ENCODE results near the gene WDR46. TPM values are rescaled to one million over a fixed set of nuclear protein-coding genes. Genes with fewer than 3 reads are reported as not detected.

The WDR46 gene
- total and polyA plus RNA-seq, 4 donors = 31.7 to 60.5 (median 52.8) TPM

DNA sequence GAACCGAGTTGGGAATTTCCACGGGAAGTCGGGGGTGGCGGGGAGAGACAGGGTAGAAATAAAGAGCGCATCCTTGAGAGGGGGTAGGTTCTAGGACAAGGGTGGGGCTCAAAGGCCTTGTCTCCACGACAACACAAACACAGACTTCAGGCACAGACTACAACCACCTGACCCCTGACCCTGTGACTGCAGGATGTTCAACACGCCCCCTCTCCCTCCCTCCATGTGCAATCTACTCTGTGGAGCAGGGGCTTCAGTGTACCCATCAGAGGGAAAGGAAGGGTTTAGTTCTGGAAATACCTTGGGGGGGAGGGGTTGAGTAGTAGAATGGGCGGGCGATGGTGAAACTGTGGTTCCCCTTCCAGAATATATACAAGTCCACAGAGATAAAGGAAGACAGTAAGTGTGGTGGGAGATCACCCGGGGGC lies 25.5 kb upstream of the WDR46 start:
- DNase-seq (ENCODE audit: low read depth in 4 of 6, low spot score in 6 of 6) = peak in 2 of 6 donors; percentile 31 to 73
- peaks cover 56% of the 10 kb centered on the region for H3K4me1 ChIP-seq (ENCODE audit: control insufficient read depth, insufficient read depth, low read length)
- 38% methylated on average over 1 of the region's 10 CpGs for WGBS (ENCODE audit: insufficient coverage)
- peak overlapping the region; percentile 92 for H3K4me3 ChIP-seq (ENCODE audit: low read depth, low read length)
- H3K27me3 ChIP-seq (ENCODE audit: control insufficient read depth, insufficient read depth, low read length) = no peaks in the 10 kb centered on the region
- peaks cover 33% of the 10 kb centered on the region for H3K36me3 ChIP-seq (ENCODE audit: control insufficient read depth, insufficient read depth, low read length)
- H3K9me3 ChIP-seq (ENCODE audit: control insufficient read depth, insufficient read depth, low read length) = no peaks in the 10 kb centered on the region
- H3K27ac ChIP-seq (ENCODE audit: low read depth, low read length) = peak overlapping the region; percentile 95

GRCh38 chr6:33313709-33314514 lies 24.9 kb upstream of the WDR46 start, which contains the start of gene TAPBP:
Gene TAPBP (minus strand): TSS chr6:33314078. CDS start chr6:33314041, 37 bp downstream.
- DNase-seq (ENCODE audit: low read depth in 4 of 6, low spot score in 6 of 6) = peak in 3 of 6 donors; percentile 50 to 76 (median 53)
- WGBS (ENCODE audit: insufficient coverage) = under 1% methylated on average over 34 of the region's 47 CpGs
- peaks cover 53% of the 10 kb centered on the region for H3K4me1 ChIP-seq (ENCODE audit: control insufficient read depth, insufficient read depth, low read length)

DNA sequence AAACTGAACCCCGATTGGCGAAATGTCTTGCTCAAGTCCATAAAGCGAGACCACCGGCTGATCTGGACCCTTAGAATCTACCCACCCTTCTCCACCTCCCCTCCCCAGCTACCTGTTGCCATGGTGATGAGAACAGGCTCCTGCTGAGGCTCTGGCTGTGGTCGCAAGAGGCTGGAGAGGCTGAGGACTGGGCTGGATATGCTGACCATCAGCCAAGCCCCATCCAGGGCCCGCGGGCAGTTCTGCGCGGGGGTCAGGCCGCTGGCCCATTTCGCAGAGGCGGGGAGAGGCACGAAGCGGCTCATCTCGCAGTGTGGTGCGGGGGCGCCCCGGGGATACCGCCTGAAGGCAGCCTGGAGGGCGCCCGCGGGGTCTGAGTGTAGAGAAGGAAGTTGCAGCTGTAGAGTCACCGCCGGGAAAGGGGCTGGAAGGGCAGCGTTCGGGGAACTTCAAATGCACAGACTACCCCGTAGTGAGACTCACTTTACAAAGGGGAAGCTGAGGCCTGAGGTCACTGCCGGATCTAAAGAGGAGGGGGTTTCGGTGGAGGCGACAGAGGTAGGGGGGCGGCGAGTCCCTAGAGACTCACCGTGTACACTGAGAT lies 24.2 kb upstream of the WDR46 start:
- no peaks in the 10 kb centered on the region for H3K9me3 ChIP-seq (ENCODE audit: control insufficient read depth, insufficient read depth, low read length)
- peak in 2 of 6 donors; percentile 78 for DNase-seq (ENCODE audit: low read depth in 4 of 6, low spot score in 6 of 6)
- peak overlapping the region; percentile 95 for H3K27ac ChIP-seq (ENCODE audit: low read depth, low read length)
- no peaks in the 10 kb centered on the region for H3K27me3 ChIP-seq (ENCODE audit: control insufficient read depth, insufficient read depth, low read length)
- peak overlapping the region; percentile 92 for H3K4me3 ChIP-seq (ENCODE audit: low read depth, low read length)
- peaks cover 46% of the 10 kb centered on the region for H3K4me1 ChIP-seq (ENCODE audit: control insufficient read depth, insufficient read depth, low read length)
- H3K36me3 ChIP-seq (ENCODE audit: control insufficient read depth, insufficient read depth, low read length) = peaks cover 24% of the 10 kb centered on the region
- under 1% methylated on average over 32 of the region's 33 CpGs for WGBS (ENCODE audit: insufficient coverage)

More at GRCh38 chr6:33313709-33314514, 24.9 kb upstream of the WDR46 start, which contains the start of gene TAPBP:
- H3K27ac ChIP-seq (ENCODE audit: low read depth, low read length) = peak within 1 kb of the TSS; percentile 95
- H3K4me3 ChIP-seq (ENCODE audit: low read depth, low read length) = peak within 1 kb of the TSS; percentile 92
- no peaks in the 10 kb centered on the region for H3K9me3 ChIP-seq (ENCODE audit: control insufficient read depth, insufficient read depth, low read length)
- H3K36me3 ChIP-seq (ENCODE audit: control insufficient read depth, insufficient read depth, low read length) = peaks cover 27% of the 10 kb centered on the region
- no peaks in the 10 kb centered on the region for H3K27me3 ChIP-seq (ENCODE audit: control insufficient read depth, insufficient read depth, low read length)

GRCh38 chr6:33312361-33313104 lies 23.5 kb upstream of the WDR46 start:
- peaks cover 44% of the 10 kb centered on the region for H3K4me1 ChIP-seq (ENCODE audit: control insufficient read depth, insufficient read depth, low read length)
- peak in 2 of 6 donors; percentile 72 to 87 for DNase-seq (ENCODE audit: low read depth in 4 of 6, low spot score in 6 of 6)
- peak overlapping the region; percentile 92 for H3K4me3 ChIP-seq (ENCODE audit: low read depth, low read length)
- H3K27ac ChIP-seq (ENCODE audit: low read depth, low read length) = peak overlapping the region; percentile 95
- 8% methylated on average over 22 of the region's 29 CpGs for WGBS (ENCODE audit: insufficient coverage)
- no peaks in the 10 kb centered on the region for H3K27me3 ChIP-seq (ENCODE audit: control insufficient read depth, insufficient read depth, low read length)
- H3K36me3 ChIP-seq (ENCODE audit: control insufficient read depth, insufficient read depth, low read length) = peaks cover 24% of the 10 kb centered on the region
- no peaks in the 10 kb centered on the region for H3K9me3 ChIP-seq (ENCODE audit: control insufficient read depth, insufficient read depth, low read length)

- Histone ChIP-seq H3K27me3 (ENCODE audit: control insufficient read depth, insufficient read depth, low read length) (no peaks in the 10 kb centered on the region), H3K9me3 (ENCODE audit: control insufficient read depth, insufficient read depth, low read length) (no peaks in the 10 kb centered on the region), H3K27ac (ENCODE audit: low read depth, low read length) (no peak overlapping the region), H3K4me1 (ENCODE audit: control insufficient read depth, insufficient read depth, low read length) (no peaks in the 10 kb centered on the region), H3K36me3 (ENCODE audit: control insufficient read depth, insufficient read depth, low read length) (peaks cover 32% of the 10 kb centered on the region), H3K4me3 (ENCODE audit: low read depth, low read length) (no peak overlapping the region)
- WGBS (ENCODE audit: insufficient coverage) = 84% methylated on average over 4 of the region's 4 CpGs
- DNase-seq (ENCODE audit: low read depth in 4 of 6, low spot score in 6 of 6) = no peak
These were observed 17.3 kb upstream of the WDR46 start for GRCh38 chr6:33306356-33306755.

DNA sequence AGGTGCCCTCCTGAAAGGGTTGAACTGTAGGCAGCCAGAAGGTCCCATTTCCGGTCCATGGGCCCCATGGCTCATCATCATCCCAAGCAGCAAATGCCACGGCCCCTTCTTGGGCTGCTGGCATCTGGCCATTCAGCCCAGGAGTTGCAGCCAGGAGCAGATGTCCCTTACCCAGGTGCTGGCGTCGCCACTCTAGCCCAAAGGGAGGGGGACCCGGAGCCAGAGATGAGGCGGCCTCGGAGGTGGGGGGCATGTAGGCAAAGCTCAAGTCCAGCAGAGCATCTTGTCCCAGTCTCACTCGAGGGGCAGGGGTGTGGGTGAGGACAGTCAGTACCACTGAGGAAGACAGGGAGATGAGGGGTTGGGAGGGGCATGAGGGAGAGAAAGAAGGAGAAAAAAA lies 16.0 kb upstream of the WDR46 start:
- WGBS (ENCODE audit: insufficient coverage) = 86% methylated on average over 8 of the region's 8 CpGs
- Histone ChIP-seq H3K4me3 (ENCODE audit: low read depth, low read length) (no peak overlapping the region), H3K36me3 (ENCODE audit: control insufficient read depth, insufficient read depth, low read length) (peaks cover 28% of the 10 kb centered on the region), H3K27ac (ENCODE audit: low read depth, low read length) (no peak overlapping the region), H3K4me1 (ENCODE audit: control insufficient read depth, insufficient read depth, low read length) (peaks cover 10% of the 10 kb centered on the region), H3K9me3 (ENCODE audit: control insufficient read depth, insufficient read depth, low read length) (no peaks in the 10 kb centered on the region), H3K27me3 (ENCODE audit: control insufficient read depth, insufficient read depth, low read length) (no peaks in the 10 kb centered on the region)
- no peak for DNase-seq (ENCODE audit: low read depth in 4 of 6, low spot score in 6 of 6)

DNA sequence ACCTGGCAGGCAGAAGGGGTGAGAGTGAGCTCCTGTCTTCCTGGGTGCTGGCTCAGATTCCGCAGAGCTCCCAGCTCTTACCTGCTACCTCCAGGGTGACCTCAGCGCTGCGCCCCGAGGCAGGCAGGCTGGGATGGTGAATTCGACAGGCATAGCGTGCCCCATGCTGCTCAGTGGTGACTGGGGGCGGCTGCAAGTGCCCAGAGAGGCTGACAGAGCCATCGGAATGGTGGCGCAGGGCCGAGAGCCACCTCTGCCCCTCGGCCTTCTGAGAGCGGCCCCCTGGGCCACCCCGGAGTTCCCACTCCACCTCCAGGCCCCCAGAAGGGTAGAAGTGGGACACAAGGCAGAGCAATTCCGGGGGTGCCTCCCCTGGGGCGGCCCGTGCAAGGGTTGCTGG lies 15.2 kb upstream of the WDR46 start:
- no peak for DNase-seq (ENCODE audit: low read depth in 4 of 6, low spot score in 6 of 6)
- Histone ChIP-seq H3K9me3 (ENCODE audit: control insufficient read depth, insufficient read depth, low read length) (no peaks in the 10 kb centered on the region), H3K27ac (ENCODE audit: low read depth, low read length) (no peak overlapping the region), H3K4me3 (ENCODE audit: low read depth, low read length) (no peak overlapping the region), H3K36me3 (ENCODE audit: control insufficient read depth, insufficient read depth, low read length) (peaks cover 28% of the 10 kb centered on the region), H3K27me3 (ENCODE audit: control insufficient read depth, insufficient read depth, low read length) (no peaks in the 10 kb centered on the region), H3K4me1 (ENCODE audit: control insufficient read depth, insufficient read depth, low read length) (peaks cover 17% of the 10 kb centered on the region)
- 90% methylated on average over 11 of the region's 16 CpGs for WGBS (ENCODE audit: insufficient coverage)

DNA sequence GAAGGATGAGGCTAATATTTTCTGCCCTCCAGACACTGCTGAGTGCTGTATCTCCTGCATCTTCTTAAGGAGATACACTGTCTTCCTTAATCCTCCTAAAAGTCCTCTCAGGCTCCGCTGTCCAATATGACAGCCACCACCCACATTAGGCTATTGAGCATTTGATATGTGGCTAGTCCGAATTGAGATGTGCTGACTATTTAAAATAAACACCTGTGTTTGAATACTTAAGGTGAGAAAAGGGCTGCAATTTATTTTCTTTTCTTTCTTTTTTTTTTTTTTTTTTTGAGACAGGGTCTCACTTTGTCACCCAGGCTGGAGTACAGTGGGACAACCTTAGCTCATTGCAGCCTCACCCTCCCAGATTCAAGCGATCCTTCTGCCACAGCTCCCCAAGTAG lies 12.8 kb upstream of the WDR46 start:
- no peak overlapping the region for H3K27ac ChIP-seq (ENCODE audit: low read depth, low read length)
- no CpG with 5 or more reads among the region's 3 CpGs for whole genome bisulfite sequencing (ENCODE audit: insufficient coverage)
- no peak overlapping the region for H3K4me3 ChIP-seq (ENCODE audit: low read depth, low read length)
- no peak for DNase-seq (ENCODE audit: low read depth in 4 of 6, low spot score in 6 of 6)
- peaks cover 31% of the 10 kb centered on the region for H3K4me1 ChIP-seq (ENCODE audit: control insufficient read depth, insufficient read depth, low read length)
- peaks cover 32% of the 10 kb centered on the region for H3K36me3 ChIP-seq (ENCODE audit: control insufficient read depth, insufficient read depth, low read length)
- H3K9me3 ChIP-seq (ENCODE audit: control insufficient read depth, insufficient read depth, low read length) = no peaks in the 10 kb centered on the region
- H3K27me3 ChIP-seq (ENCODE audit: control insufficient read depth, insufficient read depth, low read length) = no peaks in the 10 kb centered on the region

GRCh38 chr6:33299237-33299944 lies 10.4 kb upstream of the WDR46 start:
- H3K27ac ChIP-seq (ENCODE audit: low read depth, low read length) = peak overlapping the region; percentile 99
- no peaks in the 10 kb centered on the region for H3K9me3 ChIP-seq (ENCODE audit: control insufficient read depth, insufficient read depth, low read length)
- H3K4me3 ChIP-seq (ENCODE audit: low read depth, low read length) = peak overlapping the region; percentile 99
- no peaks in the 10 kb centered on the region for H3K27me3 ChIP-seq (ENCODE audit: control insufficient read depth, insufficient read depth, low read length)
- 0% methylated on average over 54 of the region's 54 CpGs for WGBS (ENCODE audit: insufficient coverage)
- peaks cover 43% of the 10 kb centered on the region for H3K36me3 ChIP-seq (ENCODE audit: control insufficient read depth, insufficient read depth, low read length)
- DNase-seq (ENCODE audit: low read depth in 4 of 6, low spot score in 6 of 6) = peak in 4 of 6 donors; percentile 90 to 98 (median 96)
- H3K4me1 ChIP-seq (ENCODE audit: control insufficient read depth, insufficient read depth, low read length) = peaks cover 31% of the 10 kb centered on the region
